H1 (cell line): ENCODE results near the gene MTM1. TPM values are rescaled to one million over a fixed set of nuclear protein-coding genes. Genes with fewer than 3 reads are reported as not detected.
A peak's percentile ranks its signal among the peaks of the same experiment; 100 is the strongest.

Experiments
- CTCF ChIA-PET: fragments of 300-600 bp; sonication (Branson Sonifier 250); formaldehyde crosslinking; loops from one replicate; lab custom pipeline; 2021; ENCODE audit not compliant: partially characterized antibody; lab: Charles Lee
- POLR2A ChIA-PET: fragments of 300-600 bp; sonication (Branson Sonifier 250); formaldehyde crosslinking; loops from one replicate; lab custom pipeline; 2021; ENCODE audit warnings: inconsistent platforms; ENCODE audit not compliant: partially characterized antibody; lab: Charles Lee
- DNase-seq, 2 experiments: peaks; one replicate each; pipeline versions ENCODE4 v3.0.0 to v3.0.0-alpha.2; 2010 to 2022; ENCODE audit warnings: low spot score in 2 of 2, low read depth in 1 of 2, mixed read lengths in 1 of 2
- FAIRE-seq: peaks from 2 replicates; lab custom pipeline; 2011; peaks lifted over from hg19 to GRCh38; lab: Jason Lieb, UNC
- H2AFZ ChIP-seq: 2 replicates; pipeline ENCODE4 v1.8.1; 2012; ENCODE audit warnings: low read length, inconsistent platforms
- H2AK5ac ChIP-seq: 2 replicates; pipeline ENCODE4 v1.6.1; 2013; ENCODE audit warnings: low read depth, low read length
- H2BK120ac ChIP-seq: replicated peaks from 2 replicates; pipeline ENCODE3; 2013; ENCODE audit warnings: low read depth, low read length, inconsistent platforms
- H2BK12ac ChIP-seq: 2 replicates; pipeline ENCODE4 v1.6.1; 2013; ENCODE audit warnings: low read depth, low read length
- H2BK15ac ChIP-seq: 2 replicates; pipeline ENCODE4 v1.6.1; 2013; ENCODE audit warnings: low read length
- H2BK20ac ChIP-seq: 2 replicates; pipeline ENCODE4 v1.6.1; 2013; ENCODE audit warnings: low read length
- H2BK5ac ChIP-seq: 2 replicates; pipeline ENCODE4 v1.6.1; 2013; ENCODE audit warnings: low read depth, low read length
- H3K14ac ChIP-seq: 2 replicates; pipeline ENCODE4 v1.6.1; 2013; ENCODE audit warnings: inconsistent platforms; ENCODE audit not compliant: insufficient read length
- H3K18ac ChIP-seq: 2 replicates; pipeline ENCODE4 v1.6.1; 2013; ENCODE audit warnings: low read length; ENCODE audit errors: extremely low read depth
- H3K23ac ChIP-seq: 2 replicates; pipeline ENCODE4 v1.6.1; 2013; ENCODE audit warnings: inconsistent platforms; ENCODE audit not compliant: insufficient read length
- H3K23me2 ChIP-seq: 2 replicates; pipeline ENCODE4 v1.6.1; 2013; ENCODE audit warnings: low read depth, low read length
- H3K27ac ChIP-seq: 2 replicates; pipeline ENCODE4 v1.6.1; 2011; ENCODE audit warnings: low read depth, low read length, inconsistent platforms
- H3K27me3 ChIP-seq, 4 experiments: replicated peaks in 1 of 4; 1 replicate in 1 of 4; 2 replicates in 3 of 4; pipeline versions ENCODE4 v1.6.1 to v1.8.1; 2011 to 2013; ENCODE audit warnings: low read length in 3 of 4, mild to moderate bottlenecking in 3 of 4, inconsistent platforms in 2 of 4, mixed read lengths in 2 of 4, moderate library complexity in 1 of 4; ENCODE audit not compliant: control insufficient read depth in 3 of 4, insufficient read depth in 3 of 4; ENCODE audit errors: extremely low read depth in 1 of 4
- H3K36me3 ChIP-seq, 4 experiments: 2 replicates each; pipeline versions ENCODE4 v1.6.1 to v1.8.1; 2011 to 2013; ENCODE audit warnings: mild to moderate bottlenecking in 4 of 4, low read length in 3 of 4, moderate library complexity in 2 of 4, control low read depth in 1 of 4, inconsistent platforms in 1 of 4; ENCODE audit not compliant: insufficient read depth in 4 of 4, control insufficient read depth in 2 of 4
- H3K4ac ChIP-seq: replicated peaks from 2 replicates; pipeline ENCODE3; 2013; ENCODE audit warnings: low read length, low read depth, mixed read lengths, inconsistent platforms; ENCODE audit not compliant: insufficient read length
- H3K4me1 ChIP-seq, 4 experiments: replicated peaks in 1 of 4; 1 replicate in 1 of 4; 2 replicates in 3 of 4; pipeline versions ENCODE4 v1.6.1 to v1.8.1; 2011 to 2013; ENCODE audit warnings: low read length in 3 of 4, inconsistent platforms in 2 of 4, mixed read lengths in 1 of 4; ENCODE audit not compliant: insufficient read depth in 4 of 4, control insufficient read depth in 3 of 4
- H3K4me2 ChIP-seq, 2 experiments: 2 replicates each; pipeline versions ENCODE4 v1.6.1 to v1.8.1; 2011 to 2013; ENCODE audit warnings: low read depth in 2 of 2, low read length in 2 of 2, control low read depth in 1 of 2, inconsistent platforms in 1 of 2, mild to moderate bottlenecking in 1 of 2; ENCODE audit not compliant: insufficient read depth in 1 of 2
- H3K4me3 ChIP-seq, 4 experiments: fragments of 200-600, 300-600 bp in 1 of 4; sonication (generic), shearing (Covaris generic), sonication (Bioruptor Twin) in 1 of 4; 2 replicates each; pipeline versions ENCODE4 v1.5.1 to v1.8.1; 2011 to 2016; ENCODE audit warnings: low read length in 4 of 4, low read depth in 3 of 4, control low read depth in 2 of 4, inconsistent platforms in 2 of 4, mild to moderate bottlenecking in 2 of 4, mixed read lengths in 1 of 4, moderate library complexity in 1 of 4; ENCODE audit not compliant: insufficient read depth in 2 of 4; ENCODE audit errors: extremely low read depth in 1 of 4
- H3K56ac ChIP-seq: replicated peaks from 2 replicates; pipeline ENCODE3; 2013; ENCODE audit warnings: low read depth, mild to moderate bottlenecking, mixed read lengths, low read length, inconsistent platforms; ENCODE audit not compliant: insufficient read length
- H3K79me1 ChIP-seq: 2 replicates; pipeline ENCODE4 v1.6.1; 2013; ENCODE audit warnings: low read depth, low read length, control low read depth
- H3K79me2 ChIP-seq, 2 experiments: 2 replicates each; pipeline versions ENCODE4 v1.6.1 to v1.8.1; 2012 to 2013; ENCODE audit warnings: low read length in 2 of 2, mild to moderate bottlenecking in 2 of 2, inconsistent platforms in 1 of 2; ENCODE audit not compliant: insufficient read depth in 2 of 2, control insufficient read depth in 1 of 2
- H3K9ac ChIP-seq, 4 experiments: replicated peaks in 1 of 4; 1 replicate in 1 of 4; 2 replicates in 3 of 4; pipeline versions ENCODE4 v1.6.1 to v1.8.1; 2011 to 2013; ENCODE audit warnings: low read depth in 3 of 4, low read length in 3 of 4, control low read depth in 2 of 4, mild to moderate bottlenecking in 2 of 4, moderate library complexity in 2 of 4, inconsistent platforms in 1 of 4; ENCODE audit errors: extremely low read depth in 1 of 4
- H3K9me3 ChIP-seq, 2 experiments: 2 replicates each; pipeline versions ENCODE4 v1.6.1 to v1.8.1; 2012 to 2013; ENCODE audit warnings: mild to moderate bottlenecking in 2 of 2, moderate library complexity in 2 of 2, control low read depth in 1 of 2, inconsistent platforms in 1 of 2, low read depth in 1 of 2, low read length in 1 of 2, mixed read lengths in 1 of 2; ENCODE audit not compliant: insufficient read depth in 2 of 2
- H4K20me1 ChIP-seq, 2 experiments: replicated peaks in 1 of 2; 2 replicates each; pipeline versions ENCODE3 to v1.8.1; 2011 to 2013; ENCODE audit warnings: inconsistent platforms in 2 of 2, low read length in 2 of 2, mild to moderate bottlenecking in 1 of 2; ENCODE audit not compliant: insufficient read depth in 2 of 2, control insufficient read depth in 1 of 2
- H4K5ac ChIP-seq: 2 replicates; pipeline ENCODE4 v1.6.1; 2013; ENCODE audit warnings: low read length, low read depth, mixed read lengths, inconsistent platforms; ENCODE audit not compliant: insufficient read length
- H4K8ac ChIP-seq: 2 replicates; pipeline ENCODE4 v1.8.0; 2013; ENCODE audit warnings: mild to moderate bottlenecking, moderate library complexity, low read length, inconsistent platforms; ENCODE audit not compliant: insufficient read depth; ENCODE audit errors: extremely low read depth
- H4K91ac ChIP-seq: replicated peaks from 2 replicates; pipeline ENCODE3; 2013; ENCODE audit warnings: low read length, mixed read lengths, inconsistent platforms; ENCODE audit not compliant: insufficient read length
- EGR1 ChIP-seq: IDR thresholded peaks from 2 replicates; pipeline ENCODE4 v1.6.1; 2011; ENCODE audit warnings: low read depth, low read length, borderline replicate concordance
- GABPA ChIP-seq: IDR thresholded peaks from 2 replicates; pipeline ENCODE4 v1.6.1; 2011; ENCODE audit warnings: mild to moderate bottlenecking, low read length, moderate library complexity, borderline replicate concordance; ENCODE audit not compliant: insufficient read depth
- MAX ChIP-seq: IDR thresholded peaks from 2 replicates; pipeline ENCODE4 v1.6.1; 2012; ENCODE audit warnings: inconsistent platforms
- POLR2AphosphoS5 ChIP-seq: IDR thresholded peaks from 2 replicates; pipeline ENCODE4 v1.6.1; 2011; ENCODE audit warnings: low read depth, low read length
- SP2 ChIP-seq: IDR thresholded peaks from 2 replicates; pipeline ENCODE4 v1.6.1; 2012; ENCODE audit warnings: mild to moderate bottlenecking, low read length, inconsistent platforms
- TAF7 ChIP-seq: optimal IDR thresholded peaks from 2 replicates; pipeline ENCODE3; 2011; ENCODE audit warnings: low read depth, mild to moderate bottlenecking, inconsistent platforms, low read length, moderate library complexity, borderline replicate concordance
- TBP ChIP-seq: IDR thresholded peaks from 2 replicates; pipeline ENCODE4 v1.6.1; 2011; ENCODE audit warnings: low read depth, low read length, improper control_type of control experiment
- WGBS, 2 experiments: shearing (Covaris generic) in 1 of 2; methylation state at CpG; one replicate each; pipeline versions ENCODE4 v1.1.6 to v1.1.7; 2013 to 2015; ENCODE audit warnings: low lambda C conversion rate in 2 of 2, mixed read lengths in 2 of 2, inconsistent platforms in 1 of 2, low coverage in 1 of 2, missing lambda C conversion rate in 1 of 2; ENCODE audit not compliant: insufficient replicate concordance in 2 of 2, insufficient coverage in 1 of 2, insufficient read length in 1 of 2; ENCODE audit errors: extremely low coverage in 1 of 2, missing lambda C conversion rate in 1 of 2; 5-methylcytosine and 5-hydroxymethylcytosine counted together
- polyA plus RNA-seq, 7 experiments: library from polyadenylated mRNA; depleted of rRNA in 3 of 7; stranded (reverse) in 5 of 7; unstranded in 2 of 7; fragments of >200 nt in 5 of 7; fragments of 200-250 nt in 2 of 7; gene quantifications; 1 replicate in 5 of 7; 2 replicates in 1 of 7; 4 replicates in 1 of 7; pipeline versions ENCODE4 v1.2.1 to v1.2.3, GENCODE V29; 2011 to 2013; ENCODE audit warnings: missing spikeins in 2 of 7, mixed read lengths in 2 of 7
- total RNA-seq: library from RNA; stranded (reverse); fragmentation: NEBNext Ultra II Directional; extraction: Animal tissue kit (Norgen Biotek cat#: 25700); gene quantifications from 2 replicates; pipeline ENCODE4 v1.2.1, GENCODE V29; 2021

The MTM1 gene
- total and polyA plus RNA-seq, 2 of the 8 experiments (the other 6 are each of a cell fraction or from before 2014, with no cell fraction given) = 2.3 to 8.4 TPM

DNA sequence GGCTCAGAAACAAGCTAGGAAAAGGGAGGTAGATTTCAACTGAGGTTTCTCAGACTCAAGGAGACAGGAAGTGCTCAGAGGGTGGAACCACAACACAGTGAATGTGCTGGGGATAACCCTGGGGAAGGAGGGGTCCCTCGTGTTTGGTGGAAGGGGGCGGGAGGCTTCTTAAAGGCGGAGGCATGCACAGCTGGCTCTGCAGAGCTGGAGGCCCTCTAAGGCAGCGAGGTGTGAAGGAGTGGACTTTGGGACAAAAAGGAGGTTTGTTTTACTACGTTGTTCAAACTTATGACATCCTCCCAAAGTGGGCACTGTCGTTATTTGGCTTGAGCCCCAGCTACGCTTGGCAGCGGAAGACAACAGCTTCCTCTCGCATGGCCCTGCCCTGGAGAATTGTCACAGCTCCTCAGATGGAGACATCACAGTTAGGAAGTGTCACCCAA, 21.7 kb upstream of the MTM1 start:
- Histone ChIP-seq H2BK12ac (no peak overlapping the region), H3K4ac (no peak overlapping the region), H3K14ac (no peak overlapping the region), H3K79me1 (no peaks in the 10 kb centered on the region), H3K4me3 (no peak overlapping the region), H3K9ac (no peak overlapping the region), H3K36me3 (no peaks in the 10 kb centered on the region), H2AK5ac (no peak overlapping the region), H3K79me2 (no peaks in the 10 kb centered on the region), H3K23me2 (no peaks in the 10 kb centered on the region; the same call in 1 of the 2 replicates), H3K4me1 (peaks cover 0 to 9% (median 3%) of the 10 kb centered on the region in 4 experiments; a peak in 3 of 7 replicates), H3K18ac (no peak overlapping the region), H3K56ac (no peak overlapping the region), H3K4me2 (0 out of 4 replicates have a peak overlapping the region, but pooled peaks of 1 of the 2 experiments have one; percentile 63), H4K5ac (no peak overlapping the region), H3K23ac (no peak overlapping the region), H2BK5ac (no peak overlapping the region), H4K91ac (peak overlapping the region; percentile 27), H2AFZ (no peak overlapping the region), H3K27ac (no peak overlapping the region), H2BK120ac (no peak overlapping the region), H2BK20ac (no peak overlapping the region), H3K27me3 (peaks cover 0 to 39% (median 22%) of the 10 kb centered on the region in 4 experiments; a peak in 6 of 7 replicates), H4K20me1 (no peaks in the 10 kb centered on the region), H2BK15ac (no peak overlapping the region), H4K8ac (no peak overlapping the region), H3K9me3 (no peaks in the 10 kb centered on the region)
- no peak for TF ChIP-seq SP2
- no peak for TF ChIP-seq GABPA
- TF ChIP-seq TAF7 = no peak
- 0 out of 2 replicates have a peak, but pooled peaks have one; percentile 16 for TF ChIP-seq MAX
- TF ChIP-seq TBP = no peak
- TF ChIP-seq EGR1 = no peak
- TF ChIP-seq POLR2AphosphoS5 = no peak
- FAIRE-seq (no peak), DNase-seq (no peak)
- WGBS, 2 experiments = 74% methylated on average over 9 of the region's 9 CpGs; no CpG with 5 or more reads in 1 of the 2 experiments
- ChIA-PET POLR2A (interaction anchor here (1.1 to 1.6 kb wide), 3 partner anchors 9 to 39 kb away, joined by 3 read pairs; no protein-coding TSS in a partner anchor), CTCF (interaction anchor here (0.7 to 1.3 kb wide), 5 partner anchors 10 to 43 kb away, joined by 3 to 4 read pairs (median 3); no protein-coding TSS in a partner anchor)
